ENCODE data around the gene COA1. TPM values are rescaled to one million over a fixed set of nuclear protein-coding genes. Genes with fewer than 3 reads are reported as not detected.
"Not testable (repeated sequence)": the region's sequence is repeated elsewhere in the genome, so short reads cannot be mapped to it uniquely, and the experiment has no call there.

COA1 gene
- total RNA-seq: 16.3 TPM

- Histone ChIP-seq H3K27ac (peak within 1 kb of the TSS; percentile 69 to 88), H3K4me1 (peaks cover 9 to 10% of the 10 kb centered on the region in 2 donors), H3K36me3 (no peaks in the 10 kb centered on the region), H3K9me3 (no peaks in the 10 kb centered on the region), H3K27me3 (no peaks in the 10 kb centered on the region), H3K4me3 (peak within 1 kb of the TSS; percentile 73 to 82)
- intact Hi-C loops (cut with DNase I): loop anchor here (1.0 to 10.0 kb wide), 3 partner anchors 29 to 795 kb away; partner anchors contain the start of genes BLVRA, MRPL32 and PSMA2
- TF ChIP-seq CTCF (IDR thresholded peaks at IDR 0.05): peak in 2 of 3 experiments; percentile 13 to 17
- DNase-seq (ENCODE audit: low spot score in 2 of 2): peak; percentile 46 to 92
Observed at GRCh38 chr7:43729214-43729923, at the start of gene COA1. Gene COA1 (minus strand): TSS chr7:43729523. CDS start chr7:43648614, 80,909 bp downstream.

GRCh38 chr7:43778293-43779044, 49.1 kb upstream of the COA1 start:
- H3K9me3 ChIP-seq; intact Hi-C loops (cut with DNase I); DNase-seq (ENCODE audit: low spot score in 2 of 2); H3K4me1 ChIP-seq; H3K27ac ChIP-seq; H3K4me3 ChIP-seq; H3K27me3 ChIP-seq: not testable (repeated sequence)
- peaks cover 0 to 14% of the 10 kb centered on the region in 2 donors for H3K36me3 ChIP-seq

GRCh38 chr7:43775255-43775654, 45.9 kb upstream of the COA1 start:
- H3K27me3 ChIP-seq; H3K4me1 ChIP-seq; H3K4me3 ChIP-seq; DNase-seq (ENCODE audit: low spot score in 2 of 2); intact Hi-C loops (cut with DNase I); H3K27ac ChIP-seq; H3K9me3 ChIP-seq: not testable (repeated sequence)
- peaks cover 9 to 34% of the 10 kb centered on the region in 2 donors for H3K36me3 ChIP-seq

DNA sequence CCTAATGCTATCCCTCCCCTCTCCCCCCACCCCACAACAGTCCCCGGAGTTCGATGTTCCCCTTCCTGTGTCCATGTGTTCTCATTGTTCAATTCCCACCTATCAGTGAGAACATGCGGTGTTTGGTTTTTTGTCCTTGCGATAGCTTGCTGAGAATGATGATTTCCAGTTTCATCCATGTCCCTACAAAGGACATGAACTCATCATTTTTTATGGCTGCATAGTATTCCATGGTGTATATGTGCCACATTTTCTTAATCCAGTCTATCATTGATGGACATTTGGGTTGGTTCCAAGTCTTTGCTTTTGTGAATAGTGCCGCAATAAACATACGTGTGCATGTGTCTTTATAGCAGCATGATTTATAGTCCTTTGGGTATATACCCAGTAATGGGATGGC, 43.9 kb upstream of the COA1 start:
- intact Hi-C loops (cut with DNase I); H3K9me3 ChIP-seq; H3K27me3 ChIP-seq; H3K27ac ChIP-seq; DNase-seq (ENCODE audit: low spot score in 2 of 2); H3K4me3 ChIP-seq; H3K4me1 ChIP-seq: not testable (repeated sequence)
- H3K36me3 ChIP-seq: peaks cover 10 to 22% of the 10 kb centered on the region in 2 donors

DNA sequence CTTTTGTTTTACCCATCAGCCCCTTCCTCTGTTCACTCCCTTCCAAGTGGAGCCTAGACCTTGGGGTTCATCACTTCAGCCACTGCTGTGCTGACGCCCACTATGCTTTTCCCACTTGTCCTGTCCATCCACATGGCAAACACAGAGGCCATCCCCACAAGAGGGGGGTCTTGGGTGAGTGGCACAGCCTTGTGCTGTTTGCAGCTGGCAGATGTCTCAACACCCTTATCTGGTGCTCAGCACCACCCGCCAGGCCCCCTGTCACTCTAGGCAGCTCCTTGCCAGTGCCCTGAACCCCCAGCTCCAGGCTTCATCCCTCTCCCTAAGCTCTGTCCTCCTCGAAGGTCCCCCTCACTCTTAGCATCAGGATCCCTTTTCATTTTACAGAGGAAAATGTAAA, 42.2 kb upstream of the COA1 start:
- Histone ChIP-seq H3K27ac (no peak overlapping the region), H3K4me3 (no peak overlapping the region), H3K36me3 (peaks cover 10 to 22% of the 10 kb centered on the region in 2 donors), H3K27me3 (no peaks in the 10 kb centered on the region), H3K4me1 (no peaks in the 10 kb centered on the region), H3K9me3 (no peaks in the 10 kb centered on the region)
- DNase-seq (ENCODE audit: low spot score in 2 of 2): no peak
- intact Hi-C loops (cut with DNase I): no loop called here
- TF ChIP-seq CTCF (IDR thresholded peaks at IDR 0.05): no peak

GRCh38 chr7:43771128-43771527, 41.8 kb upstream of the COA1 start:
- Histone ChIP-seq H3K9me3 (no peaks in the 10 kb centered on the region), H3K4me1 (no peaks in the 10 kb centered on the region), H3K36me3 (peaks cover 10 to 22% of the 10 kb centered on the region in 2 donors), H3K27ac (no peak overlapping the region), H3K4me3 (no peak overlapping the region), H3K27me3 (no peaks in the 10 kb centered on the region)
- intact Hi-C loops (cut with DNase I): no loop called here
- DNase-seq (ENCODE audit: low spot score in 2 of 2): no peak
- TF ChIP-seq CTCF (IDR thresholded peaks at IDR 0.05): no peak

- no peak overlapping the region for H3K4me3 ChIP-seq
- peaks cover 0 to 1% of the 10 kb centered on the region in 2 donors for H3K4me1 ChIP-seq
- H3K9me3 ChIP-seq: no peaks in the 10 kb centered on the region
- H3K36me3 ChIP-seq: peaks cover 10 to 22% of the 10 kb centered on the region in 2 donors
- intact Hi-C loops (cut with DNase I): no loop called here
- no peak for TF ChIP-seq CTCF (IDR thresholded peaks at IDR 0.05)
- H3K27ac ChIP-seq: no peak overlapping the region
- no peak for DNase-seq (ENCODE audit: low spot score in 2 of 2)
- H3K27me3 ChIP-seq: no peaks in the 10 kb centered on the region
Observed at GRCh38 chr7:43769791-43770465, 40.6 kb upstream of the COA1 start.
